ENCODE data around the gene RIT2. TPM values are rescaled to one million over a fixed set of nuclear protein-coding genes. Genes with fewer than 3 reads are reported as not detected.

Gene RIT2
- total RNA-seq, 1 donor from 2014 or later: not detected

GRCh38 chr18:42956287-42956686, 159.2 kb downstream of the RIT2 start:
- intact Hi-C loops (cut with DNase I): no loop called here
- no peak for DNase-seq (ENCODE audit: missing footprints)
- ATAC-seq: no peak

GRCh38 chr18:42954887-42955286, 160.6 kb downstream of the RIT2 start:
- no peak for DNase-seq (ENCODE audit: missing footprints)
- intact Hi-C loops (cut with DNase I): no loop called here
- no peak for ATAC-seq

- ATAC-seq: no peak
- intact Hi-C loops (cut with DNase I): no loop called here
- no peak for DNase-seq (ENCODE audit: missing footprints)
Measured at GRCh38 chr18:42953306-42953705, 162.2 kb downstream of the RIT2 start.

GRCh38 chr18:42950732-42951131, 164.8 kb downstream of the RIT2 start:
- ATAC-seq: no peak
- intact Hi-C loops (cut with DNase I): no loop called here
- no peak for DNase-seq (ENCODE audit: missing footprints)

GRCh38 chr18:42948831-42949230, 166.7 kb downstream of the RIT2 start:
- ATAC-seq (no peak), DNase-seq (ENCODE audit: missing footprints) (no peak)
- intact Hi-C loops (cut with DNase I): no loop called here

GRCh38 chr18:42941860-42942259, 173.6 kb downstream of the RIT2 start:
- no peak for DNase-seq (ENCODE audit: missing footprints)
- intact Hi-C loops (cut with DNase I): no loop called here
- ATAC-seq: no peak

- ATAC-seq: no peak
- intact Hi-C loops (cut with DNase I): no loop called here
- DNase-seq (ENCODE audit: missing footprints): no peak
Measured at GRCh38 chr18:42941021-42941420, 174.5 kb downstream of the RIT2 start.

- intact Hi-C loops (cut with DNase I): loop anchor here (5.0 kb wide), 1 partner anchor 790 kb away; no protein-coding TSS in a partner anchor
- no peak for DNase-seq (ENCODE audit: missing footprints)
- ATAC-seq: no peak
Measured at GRCh38 chr18:42937436-42937835, 178.0 kb downstream of the RIT2 start.

GRCh38 chr18:42936289-42936688, 179.2 kb downstream of the RIT2 start:
- intact Hi-C loops (cut with DNase I): loop anchor here (5.0 kb wide), 1 partner anchor 789 kb away; no protein-coding TSS in a partner anchor
- no peak for DNase-seq (ENCODE audit: missing footprints)
- no peak for ATAC-seq

GRCh38 chr18:42931491-42931890, 184.0 kb downstream of the RIT2 start:
- ATAC-seq: peak; percentile 75
- intact Hi-C loops (cut with DNase I): no loop called here

GRCh38 chr18:42929857-42930256, 185.6 kb downstream of the RIT2 start:
- intact Hi-C loops (cut with DNase I): no loop called here
- DNase-seq (ENCODE audit: missing footprints): no peak
- no peak for ATAC-seq

More at GRCh38 chr18:42931491-42931890, 184.0 kb downstream of the RIT2 start:
- no peak for DNase-seq (ENCODE audit: missing footprints)

- DNase-seq (ENCODE audit: missing footprints): no peak
- intact Hi-C loops (cut with DNase I): no loop called here
- no peak for ATAC-seq
Measured at GRCh38 chr18:42929181-42929580, 186.3 kb downstream of the RIT2 start.

GRCh38 chr18:42925036-42925435, 190.4 kb downstream of the RIT2 start:
- DNase-seq (ENCODE audit: missing footprints): no peak
- intact Hi-C loops (cut with DNase I): no loop called here
- no peak for ATAC-seq

- DNase-seq (ENCODE audit: missing footprints) (no peak), ATAC-seq (no peak)
- intact Hi-C loops (cut with DNase I): no loop called here
Measured at GRCh38 chr18:42922363-42922762, 193.1 kb downstream of the RIT2 start.

- DNase-seq (ENCODE audit: missing footprints) (no peak), ATAC-seq (no peak)
- intact Hi-C loops (cut with DNase I): no loop called here
Measured at GRCh38 chr18:42921226-42921737, 194.2 kb downstream of the RIT2 start.

- ATAC-seq: no peak
- intact Hi-C loops (cut with DNase I): no loop called here
- DNase-seq (ENCODE audit: missing footprints): no peak
Measured at GRCh38 chr18:42920621-42921020, 194.9 kb downstream of the RIT2 start.

GRCh38 chr18:42915299-42915698, 200.2 kb downstream of the RIT2 start:
- no peak for DNase-seq (ENCODE audit: missing footprints)
- ATAC-seq: no peak
- intact Hi-C loops (cut with DNase I): no loop called here

GRCh38 chr18:42914476-42914875, 201.0 kb downstream of the RIT2 start:
- intact Hi-C loops (cut with DNase I): no loop called here
- DNase-seq (ENCODE audit: missing footprints): no peak
- ATAC-seq: no peak

- ATAC-seq (no peak), DNase-seq (ENCODE audit: missing footprints) (no peak)
- intact Hi-C loops (cut with DNase I): no loop called here
Measured at GRCh38 chr18:42909095-42909494, 206.4 kb downstream of the RIT2 start.

GRCh38 chr18:42906761-42907160, 208.7 kb downstream of the RIT2 start:
- intact Hi-C loops (cut with DNase I): no loop called here
- DNase-seq (ENCODE audit: missing footprints) (no peak), ATAC-seq (no peak)

GRCh38 chr18:42901161-42901560, 214.3 kb downstream of the RIT2 start:
- intact Hi-C loops (cut with DNase I): no loop called here
- ATAC-seq: no peak
- DNase-seq (ENCODE audit: missing footprints): no peak
